Measurements from ENCODE around the gene MAOA.
A peak's percentile ranks its signal among the peaks of the same experiment; 100 is the strongest.

The MAOA gene

DNA sequence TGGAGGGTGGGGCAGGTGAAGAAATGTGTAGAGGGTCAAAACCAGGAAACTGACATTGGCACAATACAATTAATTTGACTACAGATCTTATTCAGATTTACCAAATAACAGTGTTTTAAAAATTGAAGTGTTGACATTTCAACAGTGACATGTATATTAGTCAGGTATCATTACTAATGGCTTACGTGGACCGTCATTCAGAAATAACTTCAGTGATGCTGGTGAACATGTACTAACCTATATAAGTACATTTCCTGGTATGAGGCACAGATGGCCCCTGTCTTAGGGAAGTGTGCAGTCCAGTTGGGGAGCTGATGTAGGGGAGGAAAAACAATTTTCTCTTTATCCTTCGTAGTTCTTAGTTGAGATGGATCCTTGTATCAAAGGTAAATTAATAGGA, 22.3 kb upstream of the MAOA start:
- FAIRE-seq (no peak), DNase-seq (ENCODE audit: insufficient read length, low spot score) (no peak)
- no peak for TF ChIP-seq POLR2AphosphoS5 (IDR thresholded peaks at IDR 0.05; ENCODE audit: low read depth, low read length)
- TF ChIP-seq TAF1 (IDR thresholded peaks at IDR 0.05; ENCODE audit: low read depth, low read length), result no peak
- no peak for TF ChIP-seq POU2F2 (IDR thresholded peaks at IDR 0.05; ENCODE audit: low read depth, low read length)
- TF ChIP-seq SPI1 (IDR thresholded peaks at IDR 0.05; ENCODE audit: low read depth, low read length), result no peak
- no peak for TF ChIP-seq POLR2A (IDR thresholded peaks at IDR 0.05; ENCODE audit: low read depth, low read length)
- TF ChIP-seq PAX5 (IDR thresholded peaks at IDR 0.05; ENCODE audit: insufficient read depth, low read length, severe bottlenecking), result no peak

DNA sequence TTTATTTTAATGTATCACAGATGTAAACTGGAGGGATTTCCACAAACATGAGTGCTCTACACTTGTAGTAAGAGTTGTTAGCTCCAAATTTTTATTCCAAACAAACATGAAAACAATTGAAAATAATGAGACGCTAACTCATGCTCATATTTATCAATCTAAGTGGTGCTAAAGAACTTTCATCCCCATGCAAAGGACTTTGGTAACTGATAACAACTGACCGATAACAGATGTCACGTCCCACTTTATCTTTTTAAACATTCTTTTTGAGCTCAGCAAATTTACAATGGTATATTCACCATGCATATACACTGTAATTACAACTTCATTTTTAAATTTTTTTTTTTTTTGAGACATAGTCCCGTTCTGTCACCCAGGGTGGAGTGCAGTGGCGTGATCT, 15.6 kb upstream of the MAOA start:
- no peak for TF ChIP-seq TAF1 (IDR thresholded peaks at IDR 0.05; ENCODE audit: low read depth, low read length)
- FAIRE-seq (no peak), DNase-seq (ENCODE audit: insufficient read length, low spot score) (no peak)

DNA sequence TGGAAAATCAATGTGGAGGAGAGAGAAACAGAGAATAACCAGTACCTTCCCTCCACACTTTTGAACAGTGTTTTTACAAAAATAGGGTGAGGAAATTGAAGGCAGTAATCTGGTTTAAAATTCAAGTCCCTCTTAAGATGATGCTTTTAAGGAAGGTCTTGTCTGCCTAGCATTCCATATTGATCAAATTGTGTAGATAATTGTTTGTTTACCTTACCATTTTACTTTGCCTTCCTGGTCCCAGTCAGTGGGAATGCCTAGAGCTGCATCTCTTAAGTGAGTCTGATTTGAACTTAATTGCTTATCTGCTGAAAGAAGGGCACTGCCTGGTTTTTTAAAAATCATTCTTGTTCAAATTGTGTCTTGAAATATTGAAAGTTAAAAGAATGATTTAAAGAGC, 14.4 kb upstream of the MAOA start:
- no peak for FAIRE-seq
- no peak for DNase-seq (ENCODE audit: insufficient read length, low spot score)
- no peak for TF ChIP-seq TAF1 (IDR thresholded peaks at IDR 0.05; ENCODE audit: low read depth, low read length)
- no peak for TF ChIP-seq SPI1 (IDR thresholded peaks at IDR 0.05; ENCODE audit: low read depth, low read length)
- TF ChIP-seq POLR2AphosphoS5 (IDR thresholded peaks at IDR 0.05; ENCODE audit: low read depth, low read length), result no peak
- TF ChIP-seq POLR2A (IDR thresholded peaks at IDR 0.05; ENCODE audit: low read depth, low read length), result no peak
- TF ChIP-seq POU2F2 (IDR thresholded peaks at IDR 0.05; ENCODE audit: low read depth, low read length), result no peak

DNA sequence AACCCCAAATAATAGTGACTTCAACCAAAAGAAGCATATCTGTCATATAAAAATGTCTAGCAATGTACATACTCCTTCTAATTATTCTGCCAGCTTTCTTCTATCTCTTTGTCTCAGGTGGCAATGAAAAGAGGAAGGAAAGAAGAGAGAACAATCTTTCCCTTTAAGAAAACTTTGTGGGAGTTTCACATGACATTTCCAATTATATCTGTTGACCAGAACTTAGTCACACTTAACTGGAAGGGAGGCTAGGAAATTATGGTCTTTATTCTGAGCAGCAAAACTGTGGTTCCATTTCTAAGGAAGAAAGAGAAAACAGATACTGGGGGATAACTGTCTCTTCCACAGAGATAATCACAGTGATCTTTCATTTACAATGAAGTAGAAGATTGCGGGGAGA, 12.9 kb upstream of the MAOA start:
- DNase-seq (ENCODE audit: insufficient read length, low spot score) (no peak), FAIRE-seq (no peak)
- TF ChIP-seq POU2F2 (IDR thresholded peaks at IDR 0.05; ENCODE audit: low read depth, low read length) (no peak), SPI1 (IDR thresholded peaks at IDR 0.05; ENCODE audit: low read depth, low read length) (no peak), POLR2AphosphoS5 (IDR thresholded peaks at IDR 0.05; ENCODE audit: low read depth, low read length) (no peak), TAF1 (IDR thresholded peaks at IDR 0.05; ENCODE audit: low read depth, low read length) (no peak), POLR2A (IDR thresholded peaks at IDR 0.05; ENCODE audit: low read depth, low read length) (no peak), PAX5 (IDR thresholded peaks at IDR 0.05; ENCODE audit: insufficient read depth, low read length, severe bottlenecking) (no peak)

DNA sequence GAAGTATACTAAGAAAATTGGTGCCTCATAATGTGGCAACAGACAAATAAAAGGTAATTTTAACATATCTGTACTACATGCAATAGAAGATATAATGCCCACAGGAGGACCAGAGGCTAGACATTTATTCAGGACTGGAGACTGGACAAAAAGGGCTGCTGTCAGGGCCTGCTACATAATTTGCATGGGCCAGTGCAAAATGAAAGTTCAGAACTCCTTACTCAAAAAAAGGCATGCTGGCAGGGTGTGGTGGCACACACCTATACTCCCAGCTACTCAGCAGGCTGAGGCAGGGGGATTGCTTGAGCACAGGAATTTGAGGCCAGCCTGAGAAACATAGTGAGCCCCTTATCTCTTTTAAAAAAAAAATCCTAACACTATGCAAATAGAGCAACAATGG, 12.4 kb upstream of the MAOA start:
- no peak for DNase-seq (ENCODE audit: insufficient read length, low spot score)
- no peak for FAIRE-seq
- no peak for TF ChIP-seq SPI1 (IDR thresholded peaks at IDR 0.05; ENCODE audit: low read depth, low read length)
- TF ChIP-seq TAF1 (IDR thresholded peaks at IDR 0.05; ENCODE audit: low read depth, low read length), result no peak
- no peak for TF ChIP-seq POLR2A (IDR thresholded peaks at IDR 0.05; ENCODE audit: low read depth, low read length)

DNA sequence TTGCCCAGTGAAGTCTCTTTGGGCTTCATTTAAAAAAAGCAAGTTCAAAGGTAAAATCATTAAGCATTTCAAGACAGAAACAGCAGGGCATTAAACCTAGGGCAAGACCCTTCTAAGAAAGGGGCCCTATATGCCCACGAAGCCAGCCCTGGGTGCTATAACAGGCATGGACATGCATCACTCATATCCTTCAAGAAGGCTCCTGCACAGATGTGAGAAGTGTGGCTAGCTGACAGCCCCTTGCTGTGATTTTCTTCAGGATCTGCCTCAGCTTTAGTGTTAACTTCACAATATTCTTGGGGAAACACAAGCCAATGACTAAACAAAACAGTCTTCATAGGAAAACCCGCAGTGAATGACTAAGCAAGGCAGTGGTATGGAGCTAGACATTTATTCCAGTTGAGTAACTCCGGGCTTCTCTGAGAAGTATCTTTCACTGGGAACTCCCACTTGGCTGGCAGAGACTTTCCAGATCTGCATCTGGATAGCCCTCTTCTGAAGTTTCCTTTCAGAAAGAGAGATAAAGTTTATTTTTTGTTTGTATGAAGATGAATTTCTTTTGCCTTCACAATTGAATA, 11.9 kb upstream of the MAOA start:
- TF ChIP-seq SPI1 (IDR thresholded peaks at IDR 0.05; ENCODE audit: low read depth, low read length) (no peak), PAX5 (IDR thresholded peaks at IDR 0.05; ENCODE audit: insufficient read depth, low read length, severe bottlenecking) (no peak), TAF1 (IDR thresholded peaks at IDR 0.05; ENCODE audit: low read depth, low read length) (no peak), POLR2A (IDR thresholded peaks at IDR 0.05; ENCODE audit: low read depth, low read length) (no peak), POLR2AphosphoS5 (IDR thresholded peaks at IDR 0.05; ENCODE audit: low read depth, low read length) (no peak), POU2F2 (IDR thresholded peaks at IDR 0.05; ENCODE audit: low read depth, low read length) (no peak)
- no peak for FAIRE-seq
- DNase-seq (ENCODE audit: insufficient read length, low spot score), result no peak

DNA sequence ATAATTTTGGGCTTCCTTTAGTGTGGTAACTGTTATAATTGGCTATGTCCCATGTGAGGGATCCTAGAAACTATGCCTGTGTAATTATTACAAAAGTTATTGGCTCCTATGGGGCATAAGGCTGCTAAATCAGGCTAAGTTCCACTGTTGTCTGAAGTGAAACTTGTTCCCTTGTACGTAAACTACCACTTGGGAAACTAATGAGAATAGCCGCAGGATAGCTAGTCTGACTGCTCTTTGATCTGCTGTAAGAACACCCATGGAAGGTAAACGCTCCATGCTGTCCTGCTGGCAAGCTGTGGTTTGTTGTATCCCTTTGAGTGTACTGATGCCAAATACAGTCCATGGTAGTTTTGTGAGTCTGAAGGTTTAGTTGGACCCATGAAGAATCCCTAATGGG, 9.3 kb upstream of the MAOA start:
- FAIRE-seq (no peak), DNase-seq (ENCODE audit: insufficient read length, low spot score) (no peak)
- TF ChIP-seq POU2F2 (IDR thresholded peaks at IDR 0.05; ENCODE audit: low read depth, low read length) (no peak), TAF1 (IDR thresholded peaks at IDR 0.05; ENCODE audit: low read depth, low read length) (no peak), POLR2AphosphoS5 (IDR thresholded peaks at IDR 0.05; ENCODE audit: low read depth, low read length) (no peak), PAX5 (IDR thresholded peaks at IDR 0.05; ENCODE audit: insufficient read depth, low read length, severe bottlenecking) (no peak), POLR2A (IDR thresholded peaks at IDR 0.05; ENCODE audit: low read depth, low read length) (no peak), SPI1 (IDR thresholded peaks at IDR 0.05; ENCODE audit: low read depth, low read length) (no peak)

DNA sequence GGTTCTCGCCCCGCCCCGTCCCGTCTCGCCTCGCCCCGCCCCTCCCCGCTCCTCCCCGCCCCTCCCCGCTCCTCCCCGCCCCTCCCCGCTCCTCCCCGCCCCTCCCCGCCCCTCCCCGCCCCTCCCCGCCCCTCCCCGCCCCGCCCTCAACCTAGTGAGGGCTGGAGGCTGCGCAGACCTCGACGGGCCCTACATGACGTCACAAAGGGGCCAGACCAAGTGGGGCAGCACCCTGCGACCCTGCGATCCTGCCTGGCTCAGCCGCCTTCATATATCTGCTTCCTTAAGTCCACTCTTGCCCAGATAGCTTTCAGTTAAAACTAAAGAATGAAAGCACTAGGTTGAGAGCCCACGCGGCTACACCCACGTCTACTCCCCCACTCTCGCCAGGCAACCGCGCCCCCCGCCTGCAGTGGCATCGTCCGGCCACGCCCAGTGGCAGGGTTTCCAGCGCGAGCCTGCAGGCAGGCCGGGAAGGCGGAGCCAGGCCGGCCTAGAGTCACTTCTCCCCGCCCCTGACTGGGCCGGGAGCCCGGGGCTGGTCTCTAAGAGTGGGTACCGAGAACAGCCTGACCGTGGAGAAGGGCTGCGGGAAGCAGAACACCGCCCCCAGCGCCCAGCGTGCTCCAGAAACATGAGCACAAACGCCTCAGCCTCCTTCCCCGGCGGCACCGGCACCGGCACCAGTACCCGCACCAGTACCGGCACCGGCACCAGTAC, 1.5 kb upstream of the MAOA start:
- DNase-seq (ENCODE audit: insufficient read length, low spot score), result peak; percentile 58
- FAIRE-seq, result peak; percentile 86
- TF ChIP-seq TAF1 (IDR thresholded peaks at IDR 0.05; ENCODE audit: low read depth, low read length) (no peak), PAX5 (IDR thresholded peaks at IDR 0.05; ENCODE audit: insufficient read depth, low read length, severe bottlenecking) (no peak), POLR2A (IDR thresholded peaks at IDR 0.05; ENCODE audit: low read depth, low read length) (no peak), SPI1 (IDR thresholded peaks at IDR 0.05; ENCODE audit: low read depth, low read length) (no peak), POU2F2 (IDR thresholded peaks at IDR 0.05; ENCODE audit: low read depth, low read length) (no peak), POLR2AphosphoS5 (IDR thresholded peaks at IDR 0.05; ENCODE audit: low read depth, low read length) (no peak)

DNA sequence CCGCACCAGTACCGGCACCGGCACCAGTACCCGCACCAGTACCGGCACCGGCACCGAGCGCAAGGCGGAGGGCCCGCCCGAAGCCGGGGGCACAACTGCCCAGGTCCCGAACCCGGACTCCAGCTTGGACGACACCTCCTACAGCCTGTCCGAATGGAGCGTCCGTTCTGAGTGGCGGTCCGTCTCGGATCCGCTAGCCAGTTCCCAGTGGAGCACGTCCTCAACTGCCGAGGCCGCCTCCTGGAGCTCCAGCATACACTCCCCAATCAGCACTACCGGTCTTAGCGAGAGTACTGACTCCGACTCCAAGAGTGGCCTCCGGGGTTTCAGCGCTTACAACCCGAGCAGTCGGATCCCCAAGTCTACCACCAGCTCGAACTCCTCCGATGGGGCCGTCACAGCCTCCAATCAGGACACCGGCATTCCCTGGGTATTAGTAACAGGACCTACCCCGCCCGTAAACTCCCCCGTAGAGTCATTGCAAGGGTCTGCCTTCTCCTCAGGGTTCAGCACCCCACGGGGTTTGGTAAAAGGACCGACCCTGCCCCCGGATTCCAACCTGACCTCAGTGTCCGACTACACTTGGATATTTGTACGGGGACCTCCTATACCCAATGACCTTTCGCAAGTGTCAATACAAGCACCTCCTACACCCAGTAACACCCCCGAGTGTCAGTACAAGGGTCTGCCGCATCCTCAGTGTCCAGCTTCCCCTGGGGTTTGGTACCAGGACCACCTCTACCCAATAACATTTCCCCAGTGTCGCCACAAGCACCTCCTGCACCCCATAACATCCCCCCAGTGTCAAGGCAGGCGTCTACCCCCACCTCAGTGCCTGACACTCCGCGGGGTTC, 721 bp upstream of the MAOA start:
- TF ChIP-seq SPI1 (IDR thresholded peaks at IDR 0.05; ENCODE audit: low read depth, low read length) (no peak), PAX5 (IDR thresholded peaks at IDR 0.05; ENCODE audit: insufficient read depth, low read length, severe bottlenecking) (no peak)
- FAIRE-seq, result no peak
- no peak for DNase-seq (ENCODE audit: insufficient read length, low spot score)

DNA sequence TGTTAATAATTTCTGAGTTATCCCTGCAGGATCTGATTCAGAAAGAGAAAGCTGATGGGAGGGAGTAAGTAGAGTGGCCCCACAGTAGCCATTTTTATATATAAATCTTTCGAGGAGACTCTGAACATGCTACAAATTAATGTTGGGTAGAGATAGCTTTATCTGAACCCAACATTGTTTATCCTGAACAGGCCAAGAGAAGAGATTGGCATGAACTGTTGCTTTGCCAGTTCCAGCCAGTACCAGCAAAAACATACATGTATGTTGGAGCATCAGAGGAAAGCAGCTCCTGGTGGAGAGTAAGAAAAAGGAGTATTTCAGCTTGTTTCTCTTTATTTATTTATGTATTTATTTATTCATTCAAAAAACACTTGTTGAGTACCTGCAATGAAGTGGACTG, 1.6 kb downstream of the MAOA start:
- no peak for DNase-seq (ENCODE audit: insufficient read length, low spot score)
- FAIRE-seq, result no peak
- no peak for TF ChIP-seq POLR2A (IDR thresholded peaks at IDR 0.05; ENCODE audit: low read depth, low read length)
- no peak for TF ChIP-seq PAX5 (IDR thresholded peaks at IDR 0.05; ENCODE audit: insufficient read depth, low read length, severe bottlenecking)
- TF ChIP-seq POU2F2 (IDR thresholded peaks at IDR 0.05; ENCODE audit: low read depth, low read length), result no peak
- no peak for TF ChIP-seq SPI1 (IDR thresholded peaks at IDR 0.05; ENCODE audit: low read depth, low read length)
- no peak for TF ChIP-seq POLR2AphosphoS5 (IDR thresholded peaks at IDR 0.05; ENCODE audit: low read depth, low read length)
- no peak for TF ChIP-seq TAF1 (IDR thresholded peaks at IDR 0.05; ENCODE audit: low read depth, low read length)
